ENCODE measurements around the gene SHANK1.

The SHANK1 gene

GRCh38 chr19:50702871-50703829 is 16.5 kb downstream of the SHANK1 start:
- WGBS, 2 experiments = 87 to 88% methylated on average over 47 of the region's 47 CpGs
- no peaks in the 10 kb centered on the region for H3K36me3 ChIP-seq (ENCODE audit: control insufficient read depth, insufficient read depth, low read length)
- H3K9me3 ChIP-seq (ENCODE audit: control insufficient read depth, low read length) = no peaks in the 10 kb centered on the region
- H3K4me3 ChIP-seq (ENCODE audit: insufficient read depth, low read depth, low read length) = no peak overlapping the region
- H3K27ac ChIP-seq (ENCODE audit: insufficient read depth, low read depth, low read length, poor library complexity, severe bottlenecking) = no peak overlapping the region
- no peaks in the 10 kb centered on the region for H3K4me1 ChIP-seq (ENCODE audit: control insufficient read depth, insufficient read depth, low read length)
- peaks cover 1% of the 10 kb centered on the region for H3K27me3 ChIP-seq (ENCODE audit: control insufficient read depth, insufficient read depth, low read length, poor library complexity, severe bottlenecking)

- 86 to 89% methylated on average over 23 of the region's 23 CpGs for WGBS, 2 experiments
- no peak overlapping the region for H3K27ac ChIP-seq (ENCODE audit: insufficient read depth, low read depth, low read length, poor library complexity, severe bottlenecking)
- peaks cover 4% of the 10 kb centered on the region for H3K27me3 ChIP-seq (ENCODE audit: control insufficient read depth, insufficient read depth, low read length, poor library complexity, severe bottlenecking)
- H3K36me3 ChIP-seq (ENCODE audit: control insufficient read depth, insufficient read depth, low read length) = no peaks in the 10 kb centered on the region
- H3K4me3 ChIP-seq (ENCODE audit: insufficient read depth, low read depth, low read length) = no peak overlapping the region
- H3K9me3 ChIP-seq (ENCODE audit: control insufficient read depth, low read length) = no peaks in the 10 kb centered on the region
- no peaks in the 10 kb centered on the region for H3K4me1 ChIP-seq (ENCODE audit: control insufficient read depth, insufficient read depth, low read length)
Measured at GRCh38 chr19:50702158-50702870, 17.3 kb downstream of the SHANK1 start.

GRCh38 chr19:50701367-50701985 is 18.1 kb downstream of the SHANK1 start:
- H3K4me1 ChIP-seq (ENCODE audit: control insufficient read depth, insufficient read depth, low read length) = no peaks in the 10 kb centered on the region
- WGBS, 2 experiments = 89 to 91% methylated on average over 13 of the region's 13 CpGs
- H3K4me3 ChIP-seq (ENCODE audit: insufficient read depth, low read depth, low read length) = no peak overlapping the region
- no peaks in the 10 kb centered on the region for H3K36me3 ChIP-seq (ENCODE audit: control insufficient read depth, insufficient read depth, low read length)
- H3K9me3 ChIP-seq (ENCODE audit: control insufficient read depth, low read length) = no peaks in the 10 kb centered on the region
- no peak overlapping the region for H3K27ac ChIP-seq (ENCODE audit: insufficient read depth, low read depth, low read length, poor library complexity, severe bottlenecking)
- H3K27me3 ChIP-seq (ENCODE audit: control insufficient read depth, insufficient read depth, low read length, poor library complexity, severe bottlenecking) = peaks cover 9% of the 10 kb centered on the region

GRCh38 chr19:50697414-50698124 is 22.0 kb downstream of the SHANK1 start:
- peaks cover 2% of the 10 kb centered on the region for H3K4me1 ChIP-seq (ENCODE audit: control insufficient read depth, insufficient read depth, low read length)
- H3K36me3 ChIP-seq (ENCODE audit: control insufficient read depth, insufficient read depth, low read length) = no peaks in the 10 kb centered on the region
- no peak overlapping the region for H3K27ac ChIP-seq (ENCODE audit: insufficient read depth, low read depth, low read length, poor library complexity, severe bottlenecking)
- peaks cover 44% of the 10 kb centered on the region for H3K27me3 ChIP-seq (ENCODE audit: control insufficient read depth, insufficient read depth, low read length, poor library complexity, severe bottlenecking)
- H3K4me3 ChIP-seq (ENCODE audit: insufficient read depth, low read depth, low read length) = no peak overlapping the region
- 74 to 75% methylated on average over 13 of the region's 13 CpGs for WGBS, 2 experiments
- H3K9me3 ChIP-seq (ENCODE audit: control insufficient read depth, low read length) = no peaks in the 10 kb centered on the region

- Histone ChIP-seq H3K27ac (ENCODE audit: insufficient read depth, low read depth, low read length, poor library complexity, severe bottlenecking) (no peak overlapping the region), H3K4me1 (ENCODE audit: control insufficient read depth, insufficient read depth, low read length) (peaks cover 3% of the 10 kb centered on the region), H3K27me3 (ENCODE audit: control insufficient read depth, insufficient read depth, low read length, poor library complexity, severe bottlenecking) (peaks cover 48% of the 10 kb centered on the region), H3K4me3 (ENCODE audit: insufficient read depth, low read depth, low read length) (no peak overlapping the region), H3K9me3 (ENCODE audit: control insufficient read depth, low read length) (no peaks in the 10 kb centered on the region), H3K36me3 (ENCODE audit: control insufficient read depth, insufficient read depth, low read length) (no peaks in the 10 kb centered on the region)
- 79% methylated on average over 13 to 15 of the region's 15 CpGs for WGBS, 2 experiments
Measured at GRCh38 chr19:50696094-50696483, 23.5 kb downstream of the SHANK1 start.

GRCh38 chr19:50695251-50696093 is 24.1 kb downstream of the SHANK1 start:
- Histone ChIP-seq H3K27me3 (ENCODE audit: control insufficient read depth, insufficient read depth, low read length, poor library complexity, severe bottlenecking) (peaks cover 54% of the 10 kb centered on the region), H3K4me3 (ENCODE audit: insufficient read depth, low read depth, low read length) (peak overlapping the region; percentile 6), H3K36me3 (ENCODE audit: control insufficient read depth, insufficient read depth, low read length) (no peaks in the 10 kb centered on the region), H3K4me1 (ENCODE audit: control insufficient read depth, insufficient read depth, low read length) (peaks cover 3% of the 10 kb centered on the region), H3K9me3 (ENCODE audit: control insufficient read depth, low read length) (no peaks in the 10 kb centered on the region), H3K27ac (ENCODE audit: insufficient read depth, low read depth, low read length, poor library complexity, severe bottlenecking) (no peak overlapping the region)
- 34 to 40% methylated on average over 65 to 73 of the region's 81 CpGs for WGBS, 2 experiments

GRCh38 chr19:50694815-50695145 is 24.8 kb downstream of the SHANK1 start:
- Histone ChIP-seq H3K9me3 (ENCODE audit: control insufficient read depth, low read length) (no peaks in the 10 kb centered on the region), H3K27me3 (ENCODE audit: control insufficient read depth, insufficient read depth, low read length, poor library complexity, severe bottlenecking) (peaks cover 54% of the 10 kb centered on the region), H3K4me3 (ENCODE audit: insufficient read depth, low read depth, low read length) (no peak overlapping the region), H3K4me1 (ENCODE audit: control insufficient read depth, insufficient read depth, low read length) (peaks cover 3% of the 10 kb centered on the region), H3K36me3 (ENCODE audit: control insufficient read depth, insufficient read depth, low read length) (no peaks in the 10 kb centered on the region), H3K27ac (ENCODE audit: insufficient read depth, low read depth, low read length, poor library complexity, severe bottlenecking) (no peak overlapping the region)
- WGBS, 2 experiments = 28 to 38% methylated on average over 51 of the region's 51 CpGs

- Histone ChIP-seq H3K36me3 (ENCODE audit: control insufficient read depth, insufficient read depth, low read length) (no peaks in the 10 kb centered on the region), H3K9me3 (ENCODE audit: control insufficient read depth, low read length) (no peaks in the 10 kb centered on the region), H3K27ac (ENCODE audit: insufficient read depth, low read depth, low read length, poor library complexity, severe bottlenecking) (no peak overlapping the region), H3K27me3 (ENCODE audit: control insufficient read depth, insufficient read depth, low read length, poor library complexity, severe bottlenecking) (peaks cover 54% of the 10 kb centered on the region), H3K4me3 (ENCODE audit: insufficient read depth, low read depth, low read length) (no peak overlapping the region), H3K4me1 (ENCODE audit: control insufficient read depth, insufficient read depth, low read length) (peaks cover 3% of the 10 kb centered on the region)
- 38 to 39% methylated on average over 23 of the region's 23 CpGs for WGBS, 2 experiments
Measured at GRCh38 chr19:50693064-50693975, 26.3 kb downstream of the SHANK1 start.
